IPS-NIHi7 (cell line): Measurements from ENCODE around the gene CDH23.
A peak's percentile ranks its signal among the peaks of the same experiment; 100 is the strongest.

Source experiments
- DNase-seq: peaks from one replicate; pipeline ENCODE4 v3.0.0; 2012; ENCODE audit warnings: mixed read lengths; ENCODE audit errors: extremely low spot score

Gene CDH23

DNA sequence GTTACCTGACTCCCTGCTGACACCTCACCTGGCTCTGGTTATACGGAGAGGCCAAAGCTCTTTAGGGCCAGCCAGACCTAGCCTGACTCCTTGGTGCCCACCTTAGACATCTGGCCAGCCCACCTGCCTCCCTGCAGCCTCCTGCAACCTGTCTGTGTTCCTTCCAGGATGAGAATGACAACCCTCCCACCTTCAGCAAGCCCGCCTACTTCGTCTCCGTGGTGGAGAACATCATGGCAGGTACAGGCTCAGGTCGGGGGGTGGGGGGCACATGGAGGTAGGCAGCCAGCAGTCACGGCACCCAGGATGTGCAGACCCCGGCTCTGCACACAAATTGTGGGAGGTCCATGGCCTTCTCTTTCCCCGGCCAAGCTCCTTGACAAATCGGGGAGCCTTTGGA is 290.8 kb downstream of the CDH23 start:
- DNase-seq = no peak

DNA sequence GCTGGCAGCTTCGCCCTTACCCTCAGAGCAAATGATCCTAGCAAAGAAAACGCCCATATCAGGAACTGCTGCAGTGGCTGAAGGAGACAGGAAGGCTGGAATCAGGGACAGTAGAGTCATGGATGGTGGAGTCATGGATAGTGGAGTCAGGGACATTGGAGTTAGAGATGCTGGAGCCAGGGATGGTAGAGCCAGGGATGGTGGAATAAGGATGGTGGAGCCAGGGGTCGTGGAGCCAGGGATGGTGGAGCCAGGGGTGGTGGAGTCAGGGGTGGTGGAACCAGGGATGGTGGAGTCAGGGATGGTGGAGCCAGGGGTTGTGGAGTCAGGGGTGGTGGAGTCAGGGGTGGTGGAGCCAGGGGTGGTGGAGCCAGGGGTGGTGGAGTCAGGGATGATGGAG is 291.5 kb downstream of the CDH23 start:
- no peak for DNase-seq

DNA sequence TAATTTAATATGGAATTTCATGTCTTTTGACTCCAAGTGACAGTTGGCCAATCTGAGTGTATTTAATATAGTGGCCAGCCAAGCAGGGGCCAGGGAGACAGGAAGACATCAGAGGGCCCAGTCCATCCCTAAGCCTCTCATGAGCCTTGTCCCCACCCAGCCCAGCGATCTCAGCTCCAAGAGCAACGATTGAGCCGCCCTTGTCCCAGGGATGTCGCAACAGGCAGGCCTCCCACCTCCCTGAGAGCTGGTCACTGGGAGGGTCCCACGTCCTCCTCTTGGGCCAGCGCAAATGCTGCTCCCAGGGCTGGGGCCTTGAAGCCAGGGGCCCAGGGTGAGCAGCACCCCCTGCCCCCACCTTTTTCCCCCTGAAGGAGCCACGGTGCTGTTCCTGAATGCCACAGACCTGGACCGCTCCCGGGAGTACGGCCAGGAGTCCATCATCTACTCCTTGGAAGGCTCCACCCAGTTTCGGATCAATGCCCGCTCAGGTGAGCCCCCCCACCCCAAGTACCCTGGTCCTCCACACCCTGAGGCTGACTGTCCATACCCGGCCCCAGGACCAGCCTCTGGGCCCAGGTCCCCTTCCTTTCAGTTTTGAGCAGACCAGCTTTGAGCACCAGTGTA is 293.5 kb downstream of the CDH23 start:
- no peak for DNase-seq

DNA sequence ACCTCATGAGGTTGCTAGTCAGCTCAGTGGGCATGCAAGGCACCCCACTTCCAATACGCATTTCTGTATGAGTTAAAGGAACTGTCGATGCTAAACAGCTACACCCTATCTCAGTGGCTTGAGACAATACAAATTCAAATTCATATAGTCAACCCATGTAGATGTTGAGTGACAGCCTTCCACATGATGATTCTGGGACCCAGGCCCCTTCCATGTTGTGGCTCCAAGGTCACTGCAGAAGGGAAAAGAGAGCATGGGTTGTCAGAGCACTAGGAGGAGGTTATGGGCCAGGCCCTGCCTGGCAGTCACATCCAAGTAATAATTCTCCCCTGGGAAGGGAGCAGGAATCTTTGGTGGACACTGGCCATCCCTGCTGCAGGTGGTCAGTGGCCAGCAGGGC is 294.7 kb downstream of the CDH23 start:
- DNase-seq = no peak

DNA sequence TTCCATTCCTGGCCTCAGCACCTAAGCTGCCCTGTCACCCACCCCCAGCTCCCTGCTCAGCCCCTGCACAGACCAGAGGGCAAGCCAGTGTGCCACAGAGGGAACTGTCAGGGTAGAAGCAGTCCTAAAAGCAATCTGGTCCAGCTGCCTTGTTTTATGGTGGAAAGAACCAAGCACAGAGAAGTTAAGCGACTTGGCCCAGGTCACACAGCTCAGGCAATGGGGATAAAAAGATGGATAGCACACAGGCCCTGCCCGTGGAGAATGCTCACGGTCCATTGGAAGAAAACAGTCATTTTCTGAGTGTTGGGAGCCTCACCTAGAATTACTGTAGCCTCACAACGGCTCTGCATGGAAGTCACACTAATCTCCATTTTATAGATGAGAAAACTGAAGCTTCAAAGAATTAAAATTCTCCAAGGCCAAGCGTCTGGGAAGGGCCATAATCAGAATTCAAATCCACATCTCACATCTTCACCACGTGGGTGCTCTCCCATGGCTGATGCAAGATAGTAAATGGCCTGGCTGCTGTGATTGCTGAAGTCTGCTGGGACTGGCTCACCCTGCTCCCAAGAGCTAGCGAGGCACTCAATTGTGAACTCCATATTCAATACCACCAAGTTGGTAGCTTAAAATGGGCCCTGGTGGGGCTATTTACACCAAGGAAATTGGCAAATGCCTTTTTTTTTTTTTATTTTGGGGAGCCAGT is 296.0 kb downstream of the CDH23 start:
- no peak for DNase-seq

DNA sequence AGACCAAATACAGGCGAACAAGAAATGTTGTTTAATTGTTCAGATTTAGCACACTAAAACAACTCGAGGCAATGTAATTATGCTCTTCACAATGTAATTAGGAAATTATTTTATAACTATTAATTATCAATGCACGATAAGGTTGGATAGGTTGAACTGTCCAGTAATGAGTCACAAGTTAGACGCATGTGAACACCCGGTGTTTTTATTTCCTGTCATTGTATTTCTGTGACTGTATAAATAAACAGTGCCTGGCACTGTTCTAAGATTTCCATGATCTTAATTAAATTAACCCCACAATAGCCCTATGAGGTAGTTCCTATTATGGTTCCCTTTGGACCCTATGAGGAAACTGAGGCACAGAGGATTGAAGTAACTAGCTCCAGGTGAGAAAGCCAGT is 296.7 kb downstream of the CDH23 start:
- DNase-seq = no peak

DNA sequence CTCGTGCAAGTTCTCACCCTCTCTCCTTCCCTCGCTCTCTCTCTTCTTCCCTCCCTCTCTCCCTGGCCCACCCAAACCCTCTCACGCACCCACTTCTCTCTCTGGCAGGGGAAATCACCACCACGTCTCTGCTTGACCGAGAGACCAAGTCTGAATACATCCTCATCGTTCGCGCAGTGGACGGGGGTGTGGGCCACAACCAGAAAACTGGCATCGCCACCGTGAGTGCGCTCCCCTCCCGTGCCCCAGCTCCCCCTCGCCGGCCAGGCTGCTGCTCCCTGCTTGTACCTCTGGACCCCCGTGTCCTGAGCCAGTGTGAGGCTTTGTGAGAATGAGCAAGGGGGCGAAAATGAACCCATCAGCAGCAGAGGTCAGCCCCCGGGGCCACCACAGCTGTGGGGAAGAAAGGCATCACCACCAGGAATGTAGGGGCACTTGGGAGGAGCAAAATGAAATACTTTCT is 297.4 kb downstream of the CDH23 start:
- no peak for DNase-seq

DNA sequence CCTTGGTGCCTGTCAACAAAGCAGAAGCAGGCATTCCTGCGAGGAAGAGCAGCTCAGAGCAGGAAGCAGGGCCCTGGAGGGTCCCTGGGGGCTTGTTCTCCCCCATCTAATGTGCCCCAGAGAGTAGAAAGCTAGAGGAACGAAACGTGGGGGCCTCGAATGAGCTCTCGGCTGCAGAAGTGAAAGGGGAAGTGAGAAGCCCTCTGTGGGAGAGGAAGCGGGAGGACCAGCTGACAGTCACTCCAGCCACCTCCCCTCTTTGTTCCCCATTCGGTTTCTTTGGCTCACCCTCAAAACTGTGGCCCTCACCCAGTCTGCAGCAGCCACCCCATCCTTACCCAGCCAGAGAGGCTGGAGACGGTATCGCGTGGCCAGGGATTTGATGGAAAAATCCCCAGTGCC is 297.8 kb downstream of the CDH23 start:
- no peak for DNase-seq

DNA sequence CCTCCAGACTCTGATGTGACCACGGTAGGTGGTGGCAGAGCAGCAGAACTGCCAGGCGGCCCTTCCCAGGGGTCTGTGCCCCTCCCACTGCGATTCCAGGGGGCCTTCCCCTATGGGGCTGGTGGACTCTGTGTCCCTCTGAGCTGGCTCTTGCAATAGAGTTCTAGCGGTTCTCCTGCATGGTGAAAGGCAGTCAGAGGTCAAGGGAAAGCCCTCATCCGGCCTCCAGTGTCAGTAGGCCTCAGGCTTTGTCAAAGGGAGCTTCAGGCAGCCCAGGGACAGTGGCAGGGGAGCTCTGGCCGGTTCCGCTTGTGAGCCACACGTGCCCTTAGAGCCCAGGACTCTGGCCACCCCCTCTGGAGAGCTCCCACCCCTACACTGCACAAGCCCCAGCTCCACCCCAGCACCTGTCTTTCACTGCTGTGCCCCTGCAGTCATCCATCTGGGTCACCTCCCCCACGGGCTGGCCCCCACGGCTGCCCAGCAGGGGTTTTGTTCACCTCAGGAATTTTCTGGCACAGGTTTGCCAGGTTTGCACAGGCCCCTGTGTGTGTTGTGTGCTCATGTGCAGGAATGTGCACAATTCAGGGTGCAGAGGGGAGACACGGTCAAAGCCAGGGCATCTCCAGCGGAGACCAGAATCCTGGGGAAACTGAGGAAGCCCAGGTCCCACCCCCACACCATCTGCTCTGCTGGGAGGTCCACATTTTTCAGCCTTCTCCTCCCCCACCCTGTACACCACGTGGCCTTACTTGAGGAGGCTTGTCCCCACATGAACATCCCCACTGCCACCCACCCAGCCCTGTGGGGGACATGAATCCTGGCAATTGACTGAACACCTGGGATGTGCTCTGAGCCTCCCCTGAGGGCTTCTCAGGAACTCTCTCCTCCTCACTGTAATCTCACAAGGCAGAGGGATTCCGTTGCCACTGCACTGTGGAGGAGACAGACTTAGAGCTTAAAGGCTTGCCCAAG is 299.1 kb downstream of the CDH23 start:
- no peak for DNase-seq

DNA sequence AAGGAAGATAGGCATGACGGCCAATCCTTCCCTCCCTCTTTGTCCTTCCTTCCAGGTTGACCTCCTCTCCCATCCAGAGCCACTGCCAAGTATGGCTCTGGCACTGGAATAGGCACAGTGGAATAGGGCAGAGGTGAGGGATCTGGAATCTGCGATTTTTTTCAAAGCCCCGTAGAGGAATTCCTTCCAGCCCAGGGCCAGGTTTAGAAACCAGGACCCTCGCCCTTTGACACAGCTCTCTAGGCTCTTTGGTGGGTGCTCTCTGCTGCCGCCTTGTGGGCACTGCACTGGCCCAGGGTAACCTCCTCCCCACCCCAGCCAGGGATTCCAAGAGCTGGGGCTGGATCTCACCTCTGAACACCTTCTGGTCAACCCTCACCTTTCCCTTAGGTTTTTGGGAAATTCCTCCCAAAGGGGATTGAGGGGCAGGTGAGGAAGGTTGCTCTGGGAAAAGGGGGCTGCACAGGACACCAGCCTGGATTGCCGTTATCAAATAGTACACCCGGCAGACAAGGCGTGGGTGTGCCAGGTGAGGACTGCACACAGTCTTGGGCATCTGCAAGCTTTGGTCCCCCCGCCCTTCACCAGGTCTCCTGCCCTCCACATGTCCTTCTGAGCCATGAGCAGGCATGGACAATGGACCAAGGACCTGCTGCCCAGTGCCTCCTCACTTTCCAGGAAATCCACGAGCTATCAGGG is 300.1 kb downstream of the CDH23 start:
- peak; percentile 93 for DNase-seq

DNA sequence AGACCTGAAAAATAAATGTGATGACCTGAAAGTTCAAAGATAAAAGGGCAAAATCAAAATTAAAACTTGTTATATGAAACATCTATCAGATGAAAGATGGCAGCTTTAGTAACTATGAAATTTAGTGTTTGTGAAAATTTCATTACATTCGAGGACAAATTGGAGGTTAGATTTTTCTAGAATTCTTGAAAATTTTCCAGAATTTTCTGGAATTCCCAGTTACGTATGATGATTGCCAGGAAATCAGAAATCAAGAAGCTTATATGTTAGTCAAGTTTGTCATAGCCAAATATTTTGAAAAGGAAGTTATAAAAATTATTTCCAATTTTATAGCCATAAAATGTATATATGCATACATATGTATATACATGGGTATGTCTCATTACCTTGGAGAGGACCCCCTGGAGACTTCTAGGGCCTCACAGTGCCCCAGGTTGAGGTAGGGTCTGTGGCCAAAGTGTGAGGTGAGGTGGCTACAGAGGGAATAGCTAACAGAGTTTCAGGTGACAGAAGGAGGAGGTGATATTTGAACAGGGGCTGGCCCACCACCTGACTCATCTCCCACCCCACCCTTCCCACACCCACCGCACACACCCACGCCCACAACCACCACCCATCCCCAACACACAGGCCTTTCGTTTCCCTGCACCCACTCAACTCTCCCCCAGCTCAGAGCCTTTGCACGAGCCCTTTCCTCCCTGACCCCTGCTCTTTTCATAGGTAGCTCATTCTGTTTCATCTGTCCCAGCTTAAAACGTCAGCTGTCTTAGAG is 301.4 kb downstream of the CDH23 start:
- no peak for DNase-seq

DNA sequence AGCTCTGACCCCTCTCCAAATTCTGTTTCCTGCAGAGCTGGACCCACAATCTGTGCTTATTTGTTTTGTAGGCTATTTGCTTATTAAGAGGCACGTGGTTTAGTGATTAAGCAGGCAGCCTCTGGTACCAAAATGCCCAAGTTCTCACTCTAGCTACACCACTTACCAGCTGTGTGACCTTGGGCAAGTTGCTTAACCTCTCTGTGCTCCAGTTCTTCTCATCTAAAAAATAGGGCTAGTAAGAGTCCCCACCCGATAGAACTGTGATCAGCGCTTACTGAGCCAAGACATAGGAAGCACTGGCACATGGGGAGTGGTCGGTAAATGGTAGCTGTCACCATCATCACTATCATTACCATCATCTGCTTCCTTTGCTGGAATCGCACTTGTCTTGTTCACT is 302.0 kb downstream of the CDH23 start:
- no peak for DNase-seq

DNA sequence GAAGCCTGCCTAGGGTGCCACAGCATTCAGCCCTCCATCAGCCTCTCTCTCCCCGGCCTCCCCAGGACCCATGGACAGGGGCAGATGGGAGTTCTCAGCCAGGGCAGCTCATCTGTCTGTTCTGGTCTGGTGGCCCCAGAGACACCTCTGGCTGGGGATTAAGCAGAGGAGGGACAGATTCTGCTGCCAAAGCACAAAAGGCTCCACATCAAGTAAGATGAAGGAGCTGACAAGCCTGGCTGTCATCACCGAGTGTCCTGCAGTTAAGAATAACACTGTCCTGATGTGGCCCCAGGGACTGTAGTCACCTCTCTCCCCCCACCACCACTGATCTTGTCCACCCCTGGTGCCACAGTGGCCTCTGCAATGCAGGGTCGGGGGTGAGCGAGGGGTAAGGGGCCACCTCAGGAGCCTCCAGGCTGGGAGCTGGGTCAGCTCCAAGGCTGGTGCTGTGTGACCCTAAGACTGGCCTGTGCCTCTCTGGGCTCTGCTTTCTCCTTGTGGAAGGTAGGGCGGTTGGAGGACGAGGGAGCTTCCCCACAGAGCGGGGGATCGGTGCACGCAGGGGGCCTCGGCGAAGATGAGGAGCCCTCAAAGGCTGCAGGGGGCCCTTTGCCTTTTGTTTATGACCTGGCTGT is 304.1 kb downstream of the CDH23 start:
- no peak for DNase-seq

DNA sequence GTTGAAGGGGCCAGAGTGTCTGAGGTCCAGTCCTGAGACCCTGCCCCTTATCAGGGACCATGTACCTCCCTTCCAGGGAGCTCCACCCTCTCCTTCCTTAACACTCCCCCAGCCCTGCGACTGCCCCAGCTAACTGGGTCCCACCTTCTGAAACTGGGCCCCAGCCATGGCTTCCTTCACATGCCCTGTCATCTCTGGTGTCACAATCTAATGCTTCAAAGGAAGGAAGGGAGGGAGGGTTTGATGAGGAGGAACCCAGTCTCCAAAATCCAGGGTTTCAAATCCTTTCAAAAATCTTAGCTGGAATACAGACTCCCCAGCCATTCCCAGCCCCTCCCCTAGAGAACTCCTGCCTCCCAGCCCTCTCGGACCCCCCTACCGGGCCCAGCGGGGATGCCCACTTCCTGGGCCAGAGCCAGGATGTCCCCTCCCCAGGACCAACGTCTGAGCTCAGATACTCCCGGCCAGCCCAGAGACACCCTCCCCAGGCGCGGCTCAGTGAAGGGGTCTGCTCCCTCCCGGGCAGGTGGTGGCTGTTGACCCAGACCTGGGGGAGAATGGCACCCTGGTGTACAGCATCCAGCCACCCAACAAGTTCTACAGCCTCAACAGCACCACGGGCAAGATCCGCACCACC is 304.9 kb downstream of the CDH23 start:
- no peak for DNase-seq

DNA sequence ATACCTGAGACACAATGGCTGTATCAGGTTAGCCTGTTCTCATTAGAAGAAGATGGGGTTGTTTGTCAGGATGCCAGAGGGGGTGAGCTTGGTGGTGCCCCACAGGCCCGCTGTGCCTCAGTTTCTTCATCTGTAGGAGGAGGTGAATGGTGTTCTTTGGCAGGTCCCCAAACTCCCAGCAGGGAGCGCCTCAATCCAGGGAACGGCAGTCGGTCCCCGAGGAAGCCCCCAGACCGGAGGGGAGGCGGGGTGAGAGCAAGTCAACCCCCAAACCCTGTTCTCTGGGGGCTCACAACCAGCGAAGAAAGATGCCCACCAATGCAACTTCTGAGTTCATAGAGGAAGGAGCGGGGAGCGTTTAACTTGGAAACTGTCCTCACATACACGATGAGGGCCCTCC is 306.9 kb downstream of the CDH23 start:
- no peak for DNase-seq

DNA sequence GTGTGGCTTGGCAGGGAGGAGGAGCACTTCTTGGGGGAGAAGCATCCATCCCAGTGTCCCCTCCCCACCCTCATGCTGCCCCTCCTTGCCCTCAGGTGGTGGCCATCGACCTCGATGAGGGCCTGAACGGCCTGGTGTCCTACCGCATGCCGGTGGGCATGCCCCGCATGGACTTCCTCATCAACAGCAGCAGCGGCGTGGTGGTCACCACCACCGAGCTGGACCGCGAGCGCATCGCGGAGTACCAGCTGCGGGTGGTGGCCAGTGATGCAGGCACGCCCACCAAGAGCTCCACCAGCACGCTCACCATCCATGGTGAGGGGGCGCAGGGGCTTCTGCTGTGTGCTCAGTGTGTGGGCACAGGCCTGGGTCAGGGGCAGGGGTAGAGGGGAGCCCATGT is 308.1 kb downstream of the CDH23 start:
- DNase-seq = no peak

DNA sequence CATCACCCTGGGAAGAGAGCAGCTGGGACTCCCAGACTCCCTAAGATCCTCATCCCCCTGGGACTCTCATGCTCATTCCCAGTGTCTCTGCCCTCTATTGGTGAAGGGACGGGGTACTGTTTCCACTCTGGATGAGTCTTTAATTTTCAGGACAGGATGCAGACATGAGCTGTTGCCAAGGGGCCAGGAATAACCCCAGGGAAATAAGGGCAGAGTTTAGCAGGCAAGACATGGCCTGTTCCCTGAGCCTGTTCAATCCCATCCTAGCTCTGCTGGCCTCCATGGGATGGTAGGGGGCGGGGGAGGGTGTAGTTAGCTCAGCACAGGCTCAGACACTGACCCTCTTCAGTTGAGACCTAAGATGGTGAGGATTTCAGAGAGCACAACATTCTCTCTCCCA is 308.9 kb downstream of the CDH23 start:
- DNase-seq = no peak

DNA sequence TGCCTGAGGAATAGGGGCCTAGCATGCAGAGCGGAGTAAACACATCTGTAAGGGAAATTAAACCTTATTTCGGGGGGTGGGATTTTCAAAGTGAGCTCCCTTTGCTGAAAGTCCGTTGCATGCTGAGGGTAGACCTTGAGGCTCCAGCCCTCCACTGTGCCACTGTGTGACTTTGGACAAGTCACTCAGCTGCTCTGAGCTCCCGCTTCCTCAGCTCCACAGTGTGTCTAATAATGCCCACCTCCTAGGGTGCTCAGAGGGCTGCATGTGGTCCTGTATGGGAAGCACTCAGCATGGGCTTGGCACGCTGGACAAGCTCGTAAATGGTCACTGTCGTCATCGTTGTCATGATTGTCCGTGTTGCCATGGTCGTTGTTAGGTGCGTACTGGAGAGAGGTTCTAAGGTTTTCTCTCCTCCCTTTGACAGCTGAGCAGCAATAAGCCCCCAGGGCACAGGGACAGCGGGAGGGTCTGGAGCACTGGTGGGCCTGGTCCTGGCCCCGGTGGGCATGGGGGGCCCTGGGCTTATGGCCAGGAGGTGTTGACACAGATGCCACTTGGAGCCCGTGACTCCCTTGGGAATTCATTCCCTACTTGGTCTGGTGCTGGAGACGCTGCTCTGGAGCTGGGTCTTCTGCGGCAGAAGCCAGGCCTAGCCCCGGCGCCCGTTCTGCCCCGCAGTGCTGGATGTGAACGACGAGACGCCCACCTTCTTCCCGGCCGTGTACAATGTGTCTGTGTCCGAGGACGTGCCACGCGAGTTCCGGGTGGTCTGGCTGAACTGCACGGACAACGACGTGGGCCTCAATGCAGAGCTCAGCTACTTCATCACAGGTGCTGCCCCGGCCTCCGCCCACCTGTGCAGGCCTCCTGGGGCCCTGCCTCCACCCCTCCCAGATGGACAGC is 309.7 kb downstream of the CDH23 start:
- DNase-seq = no peak

DNA sequence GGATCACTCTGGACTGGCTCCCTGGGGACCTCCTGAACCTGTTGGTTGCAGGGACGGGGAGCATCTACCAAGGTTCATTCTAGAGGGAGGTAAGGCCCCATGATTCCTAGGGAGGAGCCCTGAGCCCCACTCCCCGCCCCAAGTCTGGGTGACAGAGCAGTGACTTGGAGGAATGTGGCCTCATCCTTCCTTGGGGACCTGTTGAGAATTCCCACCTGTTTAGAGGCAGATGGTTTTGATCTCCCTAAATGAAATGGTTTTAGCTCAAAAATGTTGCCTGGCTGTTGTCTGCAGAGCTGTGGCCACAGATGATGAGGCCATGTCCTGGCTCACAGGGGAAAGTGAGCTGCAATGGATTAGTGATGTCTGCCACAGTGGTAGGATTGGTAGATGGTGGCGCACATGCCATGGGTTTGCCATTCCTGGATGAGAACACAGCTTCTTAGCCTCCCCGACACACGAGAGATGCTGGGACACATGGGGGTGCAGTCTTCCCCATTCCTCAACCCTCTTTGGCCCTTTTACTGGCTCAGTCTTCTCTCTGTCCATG is 310.6 kb downstream of the CDH23 start:
- no peak for DNase-seq
